ENCODE results near the gene METAP1. TPM values are rescaled to one million over a fixed set of nuclear protein-coding genes. Genes with fewer than 3 reads are reported as not detected.
"Not testable (repeated sequence)": the region's sequence is repeated elsewhere in the genome, so short reads cannot be mapped to it uniquely, and the experiment has no call there.

The METAP1 gene
- total RNA-seq, 1 experiment from 2014 or later: 34.9 TPM

DNA sequence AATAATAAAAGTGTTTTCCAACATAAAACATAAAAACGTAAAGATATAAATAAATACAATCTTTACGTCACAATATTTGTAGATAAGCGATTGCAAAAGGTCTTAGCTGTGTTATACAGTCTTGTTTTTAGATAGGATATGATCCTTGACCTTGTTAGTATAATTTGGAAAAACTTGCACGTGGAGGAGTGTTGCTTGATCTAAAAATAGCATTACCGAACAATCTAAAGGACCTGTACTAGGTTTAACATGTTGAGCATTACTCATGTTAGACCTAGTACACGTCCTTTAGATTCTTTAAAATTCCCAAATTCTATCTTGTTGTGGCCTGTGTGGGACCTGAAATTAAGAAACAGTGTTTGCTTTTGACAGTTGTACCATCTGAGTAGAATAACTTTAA lies 1.6 kb downstream of the METAP1 start:
- no peak for DNase-seq (ENCODE audit: low read depth)

DNA sequence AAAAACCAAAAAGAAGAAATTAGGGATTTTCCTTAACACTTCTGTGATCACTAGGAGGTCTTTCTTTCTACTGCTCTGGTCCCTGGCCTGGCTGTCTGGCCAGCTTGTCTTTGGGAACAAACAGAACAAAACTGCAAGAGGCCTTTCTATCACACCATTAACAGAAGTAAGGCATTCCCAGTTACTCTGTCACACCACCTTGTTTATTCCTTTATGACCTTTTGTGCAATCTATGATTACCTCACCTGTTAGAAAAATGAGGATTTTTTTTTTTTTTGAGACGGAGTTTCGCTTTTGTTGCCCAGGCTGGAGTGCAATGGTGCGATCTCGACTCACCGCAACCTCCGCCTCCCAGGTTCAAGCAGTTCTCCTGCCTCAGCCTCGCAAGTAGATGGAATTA lies 3.0 kb downstream of the METAP1 start:
- no peak for DNase-seq (ENCODE audit: low read depth)

DNA sequence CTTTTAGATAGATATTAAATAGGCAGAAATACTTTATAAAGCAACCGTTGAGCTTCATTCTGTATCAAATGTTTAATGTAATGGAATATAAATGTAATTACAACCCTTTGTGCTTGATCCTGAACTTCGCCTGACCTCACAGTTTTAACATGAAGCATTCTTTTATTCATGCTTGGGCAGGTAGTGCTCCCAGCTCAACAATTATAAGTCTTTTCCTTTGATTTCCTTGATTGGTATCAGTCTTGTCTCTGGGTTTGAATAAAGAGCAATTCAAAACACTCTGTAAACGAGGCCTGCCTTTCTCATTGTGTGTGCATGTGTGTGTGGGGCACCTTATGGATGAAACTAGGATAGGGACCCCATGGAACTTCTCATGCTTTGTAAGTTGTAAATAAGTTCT lies 6.8 kb downstream of the METAP1 start:
- DNase-seq (ENCODE audit: low read depth): no peak

DNA sequence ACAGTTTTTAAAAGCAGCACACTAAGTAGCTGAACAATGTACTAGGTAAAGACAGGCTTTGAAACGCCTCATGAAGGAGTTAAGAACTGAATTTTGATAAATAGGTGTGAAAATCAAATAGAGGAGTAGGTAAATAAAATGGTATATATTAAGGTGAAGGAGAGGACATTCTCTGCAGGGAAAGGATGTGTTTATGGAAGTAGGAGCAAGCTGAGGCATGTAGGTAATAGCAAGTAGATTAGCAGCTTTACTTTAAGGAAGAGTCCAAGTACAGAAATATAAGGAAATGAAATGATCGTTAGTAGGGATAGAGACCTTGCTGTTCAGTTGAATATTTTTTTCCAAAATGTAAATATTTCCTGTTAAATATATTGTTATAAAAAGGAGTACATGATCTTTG lies 12.5 kb downstream of the METAP1 start:
- no peak for DNase-seq (ENCODE audit: low read depth)

DNA sequence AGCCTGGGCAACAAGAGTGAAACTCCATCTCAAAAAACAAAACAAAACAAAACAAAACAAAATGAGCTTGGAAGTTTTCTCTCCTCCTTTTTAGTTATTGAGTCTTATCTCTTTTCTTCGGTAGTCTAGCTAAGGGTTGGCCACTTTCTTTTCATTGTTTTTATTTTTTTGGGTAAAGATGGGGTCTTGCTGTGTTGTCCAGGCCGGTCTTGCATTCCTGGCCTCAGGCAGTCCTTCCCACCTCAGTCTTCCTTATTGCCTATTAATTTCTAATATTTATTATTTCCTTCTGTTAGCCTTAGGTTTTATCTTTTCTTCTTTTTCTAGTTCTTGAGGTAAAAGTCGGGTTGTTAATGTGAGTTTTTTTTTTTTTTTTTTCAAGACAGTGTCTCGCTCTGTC lies 16.4 kb downstream of the METAP1 start:
- no peak for DNase-seq (ENCODE audit: low read depth)

- no peak for DNase-seq (ENCODE audit: low read depth)
These were observed 17.9 kb downstream of the METAP1 start for GRCh38 chr4:99013402-99013843.

DNA sequence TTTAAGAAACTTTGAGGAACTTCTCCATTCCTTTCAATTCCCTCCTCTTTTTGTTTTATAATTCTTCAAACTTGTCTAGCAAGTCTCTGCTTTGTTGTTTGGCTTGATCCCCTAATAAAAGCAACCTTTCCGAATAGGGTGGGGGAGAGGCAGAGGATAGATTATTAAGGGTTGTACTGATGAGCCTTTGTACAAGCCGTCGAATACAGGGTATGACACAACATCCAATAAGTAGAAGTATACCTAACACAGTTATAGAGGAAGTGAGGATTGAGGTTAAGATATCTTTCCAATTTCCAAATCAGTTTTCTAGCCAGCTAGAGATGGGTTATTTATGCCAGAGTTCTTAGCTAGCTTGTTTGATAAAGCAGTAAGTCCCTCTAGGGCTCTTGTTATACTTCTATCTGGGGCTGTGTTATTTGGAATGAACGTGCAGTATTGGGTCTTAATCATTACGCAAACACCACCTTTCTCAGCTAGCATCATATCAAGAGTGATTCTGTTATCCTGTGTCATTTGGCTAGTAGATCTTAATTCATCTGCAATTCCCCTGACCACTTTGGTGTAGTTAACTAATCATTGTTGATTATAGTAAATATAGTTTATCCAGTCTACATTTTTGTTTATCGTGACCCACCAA lies 18.5 kb downstream of the METAP1 start:
- DNase-seq (ENCODE audit: low read depth): no peak

DNA sequence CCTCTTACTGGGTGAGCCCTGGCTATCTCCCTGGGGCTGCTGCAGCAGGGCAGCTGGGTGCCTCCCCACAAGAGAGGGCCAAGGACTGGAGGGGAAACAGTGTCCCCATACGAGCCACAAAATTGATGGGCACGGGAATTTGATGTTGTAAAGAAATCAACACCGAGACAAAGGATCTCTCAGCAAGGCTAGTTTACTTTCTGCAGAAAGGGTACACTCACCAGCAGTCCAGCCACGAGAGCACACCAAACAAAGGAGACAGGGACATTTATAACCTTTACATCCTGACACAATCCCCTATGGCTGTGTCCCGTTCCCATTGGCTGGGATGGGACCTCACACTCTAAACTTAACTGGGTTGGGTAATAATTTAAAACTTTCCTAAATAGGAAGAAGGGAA lies 25.9 kb downstream of the METAP1 start:
- DNase-seq (ENCODE audit: low read depth): no peak

DNA sequence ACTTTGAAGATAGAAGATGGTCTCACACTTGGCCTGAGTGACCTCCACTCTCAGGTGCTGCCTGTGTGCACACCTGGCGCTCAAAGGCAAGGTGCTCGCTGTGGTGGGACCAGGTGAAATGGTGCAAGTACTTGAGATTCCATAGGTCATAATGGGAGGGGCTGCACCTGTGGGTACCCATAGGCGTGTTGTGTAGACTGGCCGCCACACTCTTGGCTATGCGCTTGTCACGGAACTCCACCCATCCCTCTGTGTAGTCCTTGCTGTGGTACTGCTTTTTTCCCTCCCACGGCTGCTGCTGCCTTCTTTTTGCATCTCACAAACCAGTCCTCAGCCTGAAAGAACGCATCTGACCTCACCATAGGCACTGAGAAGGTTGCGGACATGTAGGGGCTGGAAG lies 27.0 kb downstream of the METAP1 start:
- no peak for DNase-seq (ENCODE audit: low read depth)

GRCh38 chr4:99023800-99024251 lies 28.3 kb downstream of the METAP1 start:
- DNase-seq (ENCODE audit: low read depth): not testable (repeated sequence)

- no peak for DNase-seq (ENCODE audit: low read depth)
These were observed 29.2 kb downstream of the METAP1 start for GRCh38 chr4:99024481-99025275.

DNA sequence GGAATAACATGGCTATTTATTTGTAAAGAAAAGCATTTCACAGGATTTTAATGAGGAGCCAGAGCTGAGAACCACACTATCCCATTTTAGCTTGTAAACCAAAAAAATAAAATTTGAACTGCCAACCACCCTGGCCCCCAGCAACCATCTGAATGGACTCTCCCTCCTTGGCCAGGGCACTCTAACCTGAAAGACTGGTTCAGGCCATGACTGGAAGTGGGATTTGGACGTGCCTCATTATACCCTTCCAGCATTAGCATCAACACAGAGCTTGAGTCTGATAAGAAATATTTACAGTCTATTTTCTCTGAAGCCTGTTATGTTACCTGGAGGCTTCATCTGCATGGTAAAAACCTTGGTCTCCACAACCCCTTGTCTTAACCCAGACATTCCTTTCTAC lies 30.0 kb downstream of the METAP1 start:
- no peak for DNase-seq (ENCODE audit: low read depth)

- no peak for DNase-seq (ENCODE audit: low read depth)
These were observed 31.8 kb downstream of the METAP1 start for GRCh38 chr4:99027304-99027703.

DNA sequence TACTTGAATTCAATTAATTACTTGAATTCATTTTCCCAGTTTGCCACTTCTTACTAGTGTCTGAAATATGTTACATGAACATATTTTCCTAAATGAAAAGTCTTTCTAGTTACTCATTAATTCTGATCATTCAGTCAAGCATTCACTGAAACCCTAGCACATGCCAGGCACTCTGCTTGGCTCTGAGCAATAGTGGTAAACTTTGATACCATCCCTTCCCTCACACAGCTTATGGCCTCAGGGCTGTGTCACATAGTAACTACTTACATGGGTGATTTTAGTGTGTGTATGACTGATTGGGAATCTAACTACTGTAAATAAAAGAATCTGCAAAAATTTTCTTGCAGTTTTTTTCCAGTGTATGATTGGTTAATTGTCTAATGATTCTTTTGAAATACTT lies 32.7 kb downstream of the METAP1 start:
- no peak for DNase-seq (ENCODE audit: low read depth)

GRCh38 chr4:99029018-99029735 lies 33.7 kb downstream of the METAP1 start:
- no peak for DNase-seq (ENCODE audit: low read depth)

DNA sequence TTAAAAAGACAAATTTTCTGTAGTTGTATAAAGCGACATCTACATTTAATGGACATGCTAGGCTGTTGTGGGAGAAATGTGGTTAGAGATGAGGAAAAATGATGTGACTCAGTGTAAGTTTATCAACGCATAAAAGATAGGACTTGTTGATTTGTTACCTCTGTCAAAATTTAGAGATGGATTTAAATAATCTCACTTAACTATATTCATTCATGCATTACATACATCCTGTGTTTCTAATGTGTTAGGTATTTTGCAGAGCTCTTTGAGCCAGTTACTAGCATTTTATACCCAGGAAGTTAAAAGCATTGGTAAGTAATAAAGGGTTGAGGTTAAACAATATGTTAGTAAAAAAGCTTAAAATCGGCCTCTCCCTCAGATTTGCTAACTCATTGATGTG lies 34.3 kb downstream of the METAP1 start:
- no peak for DNase-seq (ENCODE audit: low read depth)

GRCh38 chr4:99033956-99034355 lies 38.4 kb downstream of the METAP1 start:
- DNase-seq (ENCODE audit: low read depth): no peak

DNA sequence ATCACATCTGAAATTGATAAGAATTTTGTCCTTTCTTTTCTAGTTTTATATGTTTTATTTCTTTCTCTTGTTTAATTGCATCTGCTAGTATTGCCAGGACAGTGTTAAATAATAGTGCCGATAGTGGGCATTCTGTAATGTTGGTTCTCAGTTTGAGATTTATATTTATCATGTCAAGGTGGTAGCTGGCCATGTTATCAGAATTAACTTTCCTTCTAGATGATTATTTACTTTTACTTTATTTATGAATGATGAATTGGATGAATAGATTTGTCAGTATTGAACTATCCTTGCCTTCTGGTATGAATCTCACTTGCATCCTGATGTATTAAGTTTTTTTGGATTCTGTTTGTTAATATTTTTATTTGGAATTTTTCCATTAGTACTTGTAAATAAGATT lies 42.7 kb downstream of the METAP1 start:
- DNase-seq (ENCODE audit: low read depth): no peak

DNA sequence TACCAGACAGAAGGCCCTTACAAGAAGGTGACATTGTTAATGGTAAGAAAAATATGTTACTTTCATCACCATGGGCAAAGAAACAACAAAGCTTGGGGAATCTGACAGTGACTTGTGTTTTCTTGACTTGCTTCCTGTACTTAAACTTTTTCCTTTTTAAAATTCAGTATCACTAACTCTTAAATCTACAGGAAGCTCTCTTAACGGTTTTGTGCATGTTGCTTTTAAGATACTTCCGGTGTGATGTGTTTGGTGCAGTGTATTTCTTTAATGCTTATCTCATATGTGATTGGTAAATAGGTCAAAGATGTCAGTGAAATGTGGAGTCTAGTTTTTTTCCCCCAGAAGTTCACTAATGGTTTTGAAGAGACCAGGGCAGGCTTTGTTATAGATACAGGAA lies 47.8 kb downstream of the METAP1 start:
- DNase-seq (ENCODE audit: low read depth): no peak

DNA sequence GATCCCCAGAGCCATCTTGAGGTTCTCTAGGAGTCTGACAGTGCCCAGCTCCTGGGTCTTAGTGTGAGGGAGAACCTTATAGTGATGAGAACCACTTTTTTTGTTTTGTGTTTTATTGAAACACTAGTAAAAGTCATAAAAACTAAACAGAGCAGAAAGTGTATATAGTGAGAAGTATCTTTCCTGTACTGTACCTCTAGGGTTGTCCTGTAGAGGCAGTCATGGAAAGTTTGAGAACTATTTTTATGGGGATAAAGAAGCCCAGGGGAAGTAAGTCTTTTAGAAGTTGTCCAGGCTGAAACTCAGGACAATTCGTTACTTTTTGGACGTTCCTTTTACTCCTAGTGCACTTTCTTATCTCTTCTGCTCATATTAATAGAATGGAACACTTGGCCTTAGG lies 52.2 kb downstream of the METAP1 start:
- DNase-seq (ENCODE audit: low read depth): no peak

- DNase-seq (ENCODE audit: low read depth): no peak
These were observed 57.4 kb downstream of the METAP1 start for GRCh38 chr4:99052902-99053301.

DNA sequence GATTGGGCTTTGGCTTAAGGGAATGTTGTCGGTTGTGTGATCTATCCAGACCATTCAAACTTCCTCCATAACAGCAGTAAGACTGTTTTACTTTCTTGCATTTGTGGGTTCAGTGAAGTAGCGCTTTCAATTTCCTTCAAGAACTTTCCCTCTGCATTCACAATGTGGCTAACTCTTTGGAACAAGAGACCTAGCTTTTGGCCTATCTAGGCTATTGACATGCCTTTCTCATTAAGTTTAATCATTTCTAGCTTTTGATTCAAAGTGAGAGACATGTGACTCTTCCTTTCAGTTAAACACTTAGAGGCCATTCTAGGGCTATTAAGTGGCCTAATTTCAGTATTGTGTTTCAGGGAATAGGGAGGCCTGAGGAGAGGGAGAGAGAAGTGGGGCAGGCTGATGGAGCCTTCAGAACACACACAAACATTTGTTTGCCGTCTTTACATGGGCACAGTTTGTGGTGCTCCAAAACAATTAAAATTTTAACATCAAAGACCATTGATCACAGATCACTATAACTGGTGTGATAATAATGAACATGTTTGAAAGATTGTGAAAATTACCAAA lies 59.0 kb downstream of the METAP1 start:
- no peak for DNase-seq (ENCODE audit: low read depth)
